ENCODE measurements around the gene DSC3.

- TF ChIP-seq EZH2 (IDR thresholded peaks at IDR 0.05; ENCODE audit: low read length, unreplicated experiment) (no peak), CTCF (conservative IDR thresholded peaks at IDR 0.05; ENCODE audit: low read depth, low read length) (no peak), EZH2phosphoT487 (IDR thresholded peaks at IDR 0.05; ENCODE audit: borderline replicate concordance, low read length) (no peak)
Measured at GRCh38 chr18:31034541-31034940, 8.0 kb downstream of the DSC3 start.
